NCI-H1436 treated with DMSO at 0.1 percent for 48 hours (cell line): ENCODE data around the gene PLEKHA3.
"Not testable (repeated sequence)": the region's sequence is repeated elsewhere in the genome, so short reads cannot be mapped to it uniquely, and the experiment has no call there.

ENCODE experiments used
- DNase-seq: peaks from one replicate; lab custom pipeline; 2025; lab: John Stamatoyannopoulos, UW

PLEKHA3 gene

GRCh38 chr2:178480227-178481181 is at the start of gene PLEKHA3:
PLEKHA3 (plus strand) TSS chr2:178480457; CDS start chr2:178480870, 413 bp downstream.
- DNase-seq, result peak; percentile 35

- no peak for DNase-seq
These were observed 43.6 kb upstream of the PLEKHA3 start for GRCh38 chr2:178436662-178437061.

- DNase-seq, result no peak
These were observed 38.8 kb upstream of the PLEKHA3 start for GRCh38 chr2:178441426-178441825.

- no peak for DNase-seq
These were observed 31.1 kb upstream of the PLEKHA3 start for GRCh38 chr2:178448968-178449661.

GRCh38 chr2:178449700-178450523 is 30.3 kb upstream of the PLEKHA3 start:
- DNase-seq, result no peak

- DNase-seq, result peak; percentile 8
These were observed 29.8 kb upstream of the PLEKHA3 start for GRCh38 chr2:178450524-178450773.

GRCh38 chr2:178450774-178451525 is 29.3 kb upstream of the PLEKHA3 start, which contains the start of the genes PJVK and PRKRA:
PJVK (plus strand) TSS chr2:178451378; CDS start chr2:178453410, 2,032 bp downstream.
PRKRA (minus strand) TSS chr2:178451175; CDS start chr2:178451030, 145 bp downstream.
- DNase-seq, result peak; percentile 76

- DNase-seq, result no peak
These were observed 27.9 kb upstream of the PLEKHA3 start for GRCh38 chr2:178452334-178452733.

- DNase-seq, result no peak
These were observed 27.4 kb upstream of the PLEKHA3 start for GRCh38 chr2:178452870-178453269.

- DNase-seq, result no peak
These were observed 24.3 kb upstream of the PLEKHA3 start for GRCh38 chr2:178455947-178456346.

GRCh38 chr2:178457390-178457886 is 22.8 kb upstream of the PLEKHA3 start:
- no peak for DNase-seq

GRCh38 chr2:178469219-178469849 is 10.9 kb upstream of the PLEKHA3 start:
- no peak for DNase-seq

GRCh38 chr2:178471313-178471712 is 8.9 kb upstream of the PLEKHA3 start:
- not testable (repeated sequence) for DNase-seq

- DNase-seq, result no peak
These were observed 6.9 kb upstream of the PLEKHA3 start for GRCh38 chr2:178473373-178473772.

GRCh38 chr2:178473931-178474330 is 6.3 kb upstream of the PLEKHA3 start:
- no peak for DNase-seq

GRCh38 chr2:178474560-178474959 is 5.7 kb upstream of the PLEKHA3 start:
- DNase-seq, result no peak

- no peak for DNase-seq
These were observed 3.8 kb upstream of the PLEKHA3 start for GRCh38 chr2:178476477-178476876.

- no peak for DNase-seq
These were observed 2.7 kb upstream of the PLEKHA3 start for GRCh38 chr2:178477443-178478129.

- DNase-seq, result no peak
These were observed 2.2 kb upstream of the PLEKHA3 start for GRCh38 chr2:178478130-178478438.
